HEK293 (cell line): ENCODE measurements around the gene MAP3K14.

ENCODE experiments used
- CTCF ChIA-PET: fragments of 350-600 bp; formaldehyde crosslinking; extraction: SDS; loops from one replicate; lab custom pipeline; 2021; ENCODE audit warnings: antibody characterized with exemption; lab: Yijun Ruan, JAX
- POLR2A ChIA-PET: fragments of 300-600 bp; formaldehyde crosslinking; extraction: SDS; loops from one replicate; lab custom pipeline; 2020; ENCODE audit warnings: antibody characterized with exemption, inconsistent platforms; lab: Yijun Ruan, JAX
- H3K27ac ChIP-seq: fragments of 200-500 bp; sonication (Bioruptor generic); 2 replicates; pipeline ENCODE4 v1.5.1; 2014; ENCODE audit warnings: low read depth, low read length, control low read depth, inconsistent platforms; ENCODE audit errors: extremely low read depth
- H3K36me3 ChIP-seq, 2 experiments: fragments of 200-500 bp in 1 of 2; sonication (Bioruptor generic) in 1 of 2; 1 replicate in 1 of 2; 2 replicates in 1 of 2; pipeline ENCODE4 v1.5.1; 2014 to 2017; ENCODE audit warnings: inconsistent platforms in 2 of 2, low read length in 2 of 2; ENCODE audit not compliant: control insufficient read depth in 2 of 2, insufficient read depth in 1 of 2
- H3K4me1 ChIP-seq: fragments of 200-500 bp; sonication (Bioruptor generic); 2 replicates; pipeline ENCODE4 v1.5.1; 2014; ENCODE audit warnings: mild to moderate bottlenecking, low read length, inconsistent platforms; ENCODE audit not compliant: control insufficient read depth, insufficient read depth
- H3K4me3 ChIP-seq: 2 replicates; pipeline ENCODE4 v1.5.1; 2011; ENCODE audit warnings: low read depth, mild to moderate bottlenecking, control low read depth, low read length, moderate library complexity
- H3K9me3 ChIP-seq: fragments of 200-500 bp; sonication (Bioruptor generic); 2 replicates; pipeline ENCODE4 v1.5.1; 2014; ENCODE audit warnings: low read depth, low read length, inconsistent platforms; ENCODE audit not compliant: control insufficient read depth, insufficient read depth
- MZF1 ChIP-seq: fragments of 450-650 bp; formaldehyde crosslinking; IDR thresholded peaks from 2 replicates; pipeline ENCODE4 v1.5.1; 2017; ENCODE audit warnings: missing biosample characterization, missing genetic modification characterization, borderline replicate concordance
- SALL2 ChIP-seq: fragments of 450-650 bp; formaldehyde crosslinking; IDR thresholded peaks from 2 replicates; pipeline ENCODE4 v1.5.0; 2017; ENCODE audit warnings: missing biosample characterization, mild to moderate bottlenecking, missing genetic modification characterization, borderline replicate concordance
- SP2 ChIP-seq: fragments of 450-650 bp; formaldehyde crosslinking; IDR thresholded peaks from 2 replicates; pipeline ENCODE4 v1.5.1; 2016; ENCODE audit warnings: missing biosample characterization, missing genetic modification characterization
- SP7 ChIP-seq: fragments of 450-650 bp; formaldehyde crosslinking; IDR thresholded peaks from 2 replicates; pipeline ENCODE4 v1.5.1; 2016; ENCODE audit warnings: missing biosample characterization, missing genetic modification characterization
- YY2 ChIP-seq: fragments of 450-650 bp; formaldehyde crosslinking; IDR thresholded peaks from 2 replicates; pipeline ENCODE4 v1.5.1; 2016; ENCODE audit warnings: missing biosample characterization, missing genetic modification characterization
- ZBTB20 ChIP-seq: fragments of 450-650 bp; formaldehyde crosslinking; IDR thresholded peaks from 2 replicates; pipeline ENCODE4 v1.5.1; 2016; ENCODE audit warnings: missing biosample characterization, missing genetic modification characterization
- ZNF169 ChIP-seq: fragments of 450-650 bp; formaldehyde crosslinking; IDR thresholded peaks from 2 replicates; pipeline ENCODE4 v1.5.1; 2016; ENCODE audit warnings: missing biosample characterization, missing genetic modification characterization
- ZNF175 ChIP-seq: fragments of 450-650 bp; formaldehyde crosslinking; IDR thresholded peaks from 2 replicates; pipeline ENCODE4 v1.5.1; 2016; ENCODE audit warnings: missing biosample characterization, missing genetic modification characterization
- ZNF302 ChIP-seq: fragments of 450-650 bp; formaldehyde crosslinking; IDR thresholded peaks from 2 replicates; pipeline ENCODE4 v1.5.1; 2016; ENCODE audit warnings: missing biosample characterization, missing genetic modification characterization, low read depth
- ZNF433 ChIP-seq: fragments of 450-650 bp; formaldehyde crosslinking; IDR thresholded peaks from 2 replicates; pipeline ENCODE4 v1.5.1; 2016; ENCODE audit warnings: missing biosample characterization, missing genetic modification characterization, low read depth
- ZNF514 ChIP-seq: fragments of 450-650 bp; formaldehyde crosslinking; IDR thresholded peaks from 2 replicates; pipeline ENCODE4 v1.5.1; 2016; ENCODE audit warnings: missing biosample characterization, missing genetic modification characterization
- ZNF654 ChIP-seq: fragments of 450-650 bp; formaldehyde crosslinking; IDR thresholded peaks from 2 replicates; pipeline ENCODE4 v1.5.1; 2016; ENCODE audit warnings: low read depth, missing biosample characterization, missing genetic modification characterization
- ZNF660 ChIP-seq: fragments of 450-650 bp; IDR thresholded peaks from 2 replicates; pipeline ENCODE4 v1.5.1; 2018; ENCODE audit warnings: missing biosample characterization, mild to moderate bottlenecking, missing genetic modification characterization
- TF ChIP-seq, protein P1 (sequence below): fragments of 450-650 bp; formaldehyde crosslinking; IDR thresholded peaks from 2 replicates; pipeline ENCODE4 v1.5.1; 2016; ENCODE audit warnings: missing biosample characterization, missing genetic modification characterization, borderline replicate concordance
- TF ChIP-seq, protein P2 (sequence below): fragments of 450-650 bp; formaldehyde crosslinking; IDR thresholded peaks from 2 replicates; pipeline ENCODE4 v1.5.1; 2016; ENCODE audit warnings: missing biosample characterization, missing genetic modification characterization
- TF ChIP-seq, protein P3 (sequence below): fragments of 450-650 bp; formaldehyde crosslinking; IDR thresholded peaks from 2 replicates; pipeline ENCODE4 v1.5.1; 2016; ENCODE audit warnings: missing biosample characterization, missing genetic modification characterization
- TF ChIP-seq, protein P4 (sequence below): fragments of 450-650 bp; formaldehyde crosslinking; IDR thresholded peaks from 2 replicates; pipeline ENCODE4 v1.5.1; 2016; ENCODE audit warnings: missing biosample characterization, missing genetic modification characterization
- TF ChIP-seq, protein P5 (sequence below): fragments of 450-650 bp; formaldehyde crosslinking; IDR thresholded peaks from 2 replicates; pipeline ENCODE4 v1.5.0; 2017; ENCODE audit warnings: missing biosample characterization, missing genetic modification characterization, borderline replicate concordance

MAP3K14 gene

DNA sequence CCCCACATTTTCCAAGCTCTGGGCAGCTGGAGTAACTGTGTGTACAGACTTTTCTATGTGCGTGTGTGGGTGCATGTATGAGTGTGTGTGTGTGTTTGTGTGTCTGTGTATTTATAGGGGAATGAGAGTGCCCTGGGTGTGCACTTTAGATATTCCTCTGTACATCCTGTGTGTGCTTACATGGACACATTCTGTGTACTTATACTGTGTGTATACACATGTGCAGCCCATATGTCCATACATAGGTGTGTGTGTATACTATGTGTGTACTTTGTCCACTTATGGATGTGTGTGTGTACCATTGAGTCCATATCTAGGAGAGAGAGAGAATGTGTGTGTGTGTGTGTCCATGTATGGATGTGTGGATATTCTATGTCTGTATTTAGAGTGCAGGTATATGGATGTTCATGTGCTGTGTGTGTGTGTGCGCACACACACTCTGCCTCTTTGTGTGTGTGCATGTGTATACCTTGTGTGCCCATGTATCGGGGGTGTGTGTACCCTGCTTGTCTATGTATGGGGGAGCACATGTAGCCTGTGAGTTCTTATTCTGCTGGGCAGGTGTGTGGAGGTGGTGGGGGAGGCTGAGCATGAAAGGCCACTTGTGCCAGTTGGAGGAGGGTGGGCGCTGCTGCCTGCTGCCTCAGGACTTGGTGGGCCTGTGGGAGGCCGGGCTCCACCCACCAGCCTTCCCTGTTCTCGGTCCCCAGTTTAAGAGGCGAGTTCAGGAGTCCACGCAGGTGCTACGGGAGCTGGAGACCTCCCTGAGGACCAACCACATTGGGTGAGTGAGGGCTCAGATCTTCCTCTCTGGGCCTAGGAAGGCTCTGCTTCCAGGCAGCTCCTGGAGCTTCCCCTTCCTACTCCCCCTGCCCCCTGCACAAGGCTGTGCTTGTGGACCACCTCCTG lies 84.1 kb downstream of the MAP3K14 start (continued):
- TF ChIP-seq, protein P1, sequence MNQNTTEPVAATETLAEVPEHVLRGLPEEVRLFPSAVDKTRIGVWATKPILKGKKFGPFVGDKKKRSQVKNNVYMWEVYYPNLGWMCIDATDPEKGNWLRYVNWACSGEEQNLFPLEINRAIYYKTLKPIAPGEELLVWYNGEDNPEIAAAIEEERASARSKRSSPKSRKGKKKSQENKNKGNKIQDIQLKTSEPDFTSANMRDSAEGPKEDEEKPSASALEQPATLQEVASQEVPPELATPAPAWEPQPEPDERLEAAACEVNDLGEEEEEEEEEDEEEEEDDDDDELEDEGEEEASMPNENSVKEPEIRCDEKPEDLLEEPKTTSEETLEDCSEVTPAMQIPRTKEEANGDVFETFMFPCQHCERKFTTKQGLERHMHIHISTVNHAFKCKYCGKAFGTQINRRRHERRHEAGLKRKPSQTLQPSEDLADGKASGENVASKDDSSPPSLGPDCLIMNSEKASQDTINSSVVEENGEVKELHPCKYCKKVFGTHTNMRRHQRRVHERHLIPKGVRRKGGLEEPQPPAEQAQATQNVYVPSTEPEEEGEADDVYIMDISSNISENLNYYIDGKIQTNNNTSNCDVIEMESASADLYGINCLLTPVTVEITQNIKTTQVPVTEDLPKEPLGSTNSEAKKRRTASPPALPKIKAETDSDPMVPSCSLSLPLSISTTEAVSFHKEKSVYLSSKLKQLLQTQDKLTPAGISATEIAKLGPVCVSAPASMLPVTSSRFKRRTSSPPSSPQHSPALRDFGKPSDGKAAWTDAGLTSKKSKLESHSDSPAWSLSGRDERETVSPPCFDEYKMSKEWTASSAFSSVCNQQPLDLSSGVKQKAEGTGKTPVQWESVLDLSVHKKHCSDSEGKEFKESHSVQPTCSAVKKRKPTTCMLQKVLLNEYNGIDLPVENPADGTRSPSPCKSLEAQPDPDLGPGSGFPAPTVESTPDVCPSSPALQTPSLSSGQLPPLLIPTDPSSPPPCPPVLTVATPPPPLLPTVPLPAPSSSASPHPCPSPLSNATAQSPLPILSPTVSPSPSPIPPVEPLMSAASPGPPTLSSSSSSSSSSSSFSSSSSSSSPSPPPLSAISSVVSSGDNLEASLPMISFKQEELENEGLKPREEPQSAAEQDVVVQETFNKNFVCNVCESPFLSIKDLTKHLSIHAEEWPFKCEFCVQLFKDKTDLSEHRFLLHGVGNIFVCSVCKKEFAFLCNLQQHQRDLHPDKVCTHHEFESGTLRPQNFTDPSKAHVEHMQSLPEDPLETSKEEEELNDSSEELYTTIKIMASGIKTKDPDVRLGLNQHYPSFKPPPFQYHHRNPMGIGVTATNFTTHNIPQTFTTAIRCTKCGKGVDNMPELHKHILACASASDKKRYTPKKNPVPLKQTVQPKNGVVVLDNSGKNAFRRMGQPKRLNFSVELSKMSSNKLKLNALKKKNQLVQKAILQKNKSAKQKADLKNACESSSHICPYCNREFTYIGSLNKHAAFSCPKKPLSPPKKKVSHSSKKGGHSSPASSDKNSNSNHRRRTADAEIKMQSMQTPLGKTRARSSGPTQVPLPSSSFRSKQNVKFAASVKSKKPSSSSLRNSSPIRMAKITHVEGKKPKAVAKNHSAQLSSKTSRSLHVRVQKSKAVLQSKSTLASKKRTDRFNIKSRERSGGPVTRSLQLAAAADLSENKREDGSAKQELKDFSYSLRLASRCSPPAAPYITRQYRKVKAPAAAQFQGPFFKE (tag by site-specific recombination): no peak
- TF ChIP-seq ZNF169 (tag by site-specific recombination) (no peak), ZNF433 (tag by site-specific recombination) (no peak), ZNF660 (tag by site-specific recombination) (no peak), ZNF175 (no peak)

DNA sequence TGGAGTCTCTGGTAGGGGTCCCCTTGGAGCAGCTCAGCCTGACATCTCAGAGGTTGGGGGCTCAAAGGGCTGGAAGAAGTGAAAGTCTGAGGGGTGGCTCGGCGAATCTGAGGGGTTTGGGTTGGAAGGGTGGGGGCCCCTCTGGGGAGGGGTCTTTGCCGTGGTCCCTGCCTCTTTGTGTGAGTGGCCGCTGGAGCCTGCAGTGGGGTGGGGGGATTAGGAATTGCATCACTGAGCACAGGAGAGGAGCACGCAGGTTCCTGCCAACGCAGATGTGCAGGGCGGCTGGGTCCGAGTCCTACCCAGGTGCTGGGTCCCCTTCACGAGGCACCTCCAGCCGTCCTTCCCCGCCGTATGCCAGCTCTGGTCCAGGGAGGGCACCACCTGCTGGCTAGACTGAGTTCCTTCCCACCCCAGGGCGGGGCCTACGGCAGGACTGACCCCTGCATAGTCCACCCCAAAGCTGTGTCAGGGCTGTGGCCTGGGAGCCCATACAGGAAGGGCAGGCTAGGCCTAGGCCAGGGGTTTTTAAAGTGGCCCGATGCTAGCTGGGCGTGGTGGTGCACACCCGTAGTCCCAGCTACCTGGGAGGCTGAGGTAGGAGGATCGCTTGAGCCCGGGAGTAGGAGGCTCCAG lies 85.2 kb downstream of the MAP3K14 start:
- no peaks in the 10 kb centered on the region for H3K36me3 ChIP-seq
- H3K4me3 ChIP-seq: no peak overlapping the region
- TF ChIP-seq, protein P2, sequence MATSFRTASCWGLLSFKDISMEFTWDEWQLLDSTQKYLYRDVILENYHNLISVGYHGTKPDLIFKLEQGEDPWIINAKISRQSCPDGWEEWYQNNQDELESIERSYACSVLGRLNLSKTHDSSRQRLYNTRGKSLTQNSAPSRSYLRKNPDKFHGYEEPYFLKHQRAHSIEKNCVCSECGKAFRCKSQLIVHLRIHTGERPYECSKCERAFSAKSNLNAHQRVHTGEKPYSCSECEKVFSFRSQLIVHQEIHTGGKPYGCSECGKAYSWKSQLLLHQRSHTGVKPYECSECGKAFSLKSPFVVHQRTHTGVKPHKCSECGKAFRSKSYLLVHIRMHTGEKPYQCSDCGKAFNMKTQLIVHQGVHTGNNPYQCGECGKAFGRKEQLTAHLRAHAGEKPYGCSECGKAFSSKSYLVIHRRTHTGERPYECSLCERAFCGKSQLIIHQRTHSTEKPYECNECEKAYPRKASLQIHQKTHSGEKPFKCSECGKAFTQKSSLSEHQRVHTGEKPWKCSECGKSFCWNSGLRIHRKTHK (tag by site-specific recombination): no peak
- TF ChIP-seq SALL2 (tag by site-specific recombination) (no peak), MZF1 (tag by site-specific recombination) (no peak), SP7 (tag by site-specific recombination) (no peak), ZNF654 (0 out of 2 replicates have a peak, but pooled peaks have one; percentile 3), ZBTB20 (tag by site-specific recombination) (no peak), YY2 (tag by site-specific recombination) (no peak), ZNF302 (tag by site-specific recombination) (no peak), SP2 (tag by site-specific recombination) (peak; percentile 24; the same call in 1 of the 2 replicates), ZNF514 (tag by site-specific recombination) (no peak)
- TF ChIP-seq, protein P3, sequence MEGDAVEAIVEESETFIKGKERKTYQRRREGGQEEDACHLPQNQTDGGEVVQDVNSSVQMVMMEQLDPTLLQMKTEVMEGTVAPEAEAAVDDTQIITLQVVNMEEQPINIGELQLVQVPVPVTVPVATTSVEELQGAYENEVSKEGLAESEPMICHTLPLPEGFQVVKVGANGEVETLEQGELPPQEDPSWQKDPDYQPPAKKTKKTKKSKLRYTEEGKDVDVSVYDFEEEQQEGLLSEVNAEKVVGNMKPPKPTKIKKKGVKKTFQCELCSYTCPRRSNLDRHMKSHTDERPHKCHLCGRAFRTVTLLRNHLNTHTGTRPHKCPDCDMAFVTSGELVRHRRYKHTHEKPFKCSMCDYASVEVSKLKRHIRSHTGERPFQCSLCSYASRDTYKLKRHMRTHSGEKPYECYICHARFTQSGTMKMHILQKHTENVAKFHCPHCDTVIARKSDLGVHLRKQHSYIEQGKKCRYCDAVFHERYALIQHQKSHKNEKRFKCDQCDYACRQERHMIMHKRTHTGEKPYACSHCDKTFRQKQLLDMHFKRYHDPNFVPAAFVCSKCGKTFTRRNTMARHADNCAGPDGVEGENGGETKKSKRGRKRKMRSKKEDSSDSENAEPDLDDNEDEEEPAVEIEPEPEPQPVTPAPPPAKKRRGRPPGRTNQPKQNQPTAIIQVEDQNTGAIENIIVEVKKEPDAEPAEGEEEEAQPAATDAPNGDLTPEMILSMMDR (tag by site-specific recombination): peak; percentile 40
- TF ChIP-seq, protein P4, sequence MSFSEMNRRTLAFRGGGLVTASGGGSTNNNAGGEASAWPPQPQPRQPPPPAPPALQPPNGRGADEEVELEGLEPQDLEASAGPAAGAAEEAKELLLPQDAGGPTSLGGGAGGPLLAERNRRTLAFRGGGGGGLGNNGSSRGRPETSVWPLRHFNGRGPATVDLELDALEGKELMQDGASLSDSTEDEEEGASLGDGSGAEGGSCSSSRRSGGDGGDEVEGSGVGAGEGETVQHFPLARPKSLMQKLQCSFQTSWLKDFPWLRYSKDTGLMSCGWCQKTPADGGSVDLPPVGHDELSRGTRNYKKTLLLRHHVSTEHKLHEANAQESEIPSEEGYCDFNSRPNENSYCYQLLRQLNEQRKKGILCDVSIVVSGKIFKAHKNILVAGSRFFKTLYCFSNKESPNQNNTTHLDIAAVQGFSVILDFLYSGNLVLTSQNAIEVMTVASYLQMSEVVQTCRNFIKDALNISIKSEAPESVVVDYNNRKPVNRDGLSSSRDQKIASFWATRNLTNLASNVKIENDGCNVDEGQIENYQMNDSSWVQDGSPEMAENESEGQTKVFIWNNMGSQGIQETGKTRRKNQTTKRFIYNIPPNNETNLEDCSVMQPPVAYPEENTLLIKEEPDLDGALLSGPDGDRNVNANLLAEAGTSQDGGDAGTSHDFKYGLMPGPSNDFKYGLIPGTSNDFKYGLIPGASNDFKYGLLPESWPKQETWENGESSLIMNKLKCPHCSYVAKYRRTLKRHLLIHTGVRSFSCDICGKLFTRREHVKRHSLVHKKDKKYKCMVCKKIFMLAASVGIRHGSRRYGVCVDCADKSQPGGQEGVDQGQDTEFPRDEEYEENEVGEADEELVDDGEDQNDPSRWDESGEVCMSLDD (tag by site-specific recombination): no peak
- TF ChIP-seq, protein P5, sequence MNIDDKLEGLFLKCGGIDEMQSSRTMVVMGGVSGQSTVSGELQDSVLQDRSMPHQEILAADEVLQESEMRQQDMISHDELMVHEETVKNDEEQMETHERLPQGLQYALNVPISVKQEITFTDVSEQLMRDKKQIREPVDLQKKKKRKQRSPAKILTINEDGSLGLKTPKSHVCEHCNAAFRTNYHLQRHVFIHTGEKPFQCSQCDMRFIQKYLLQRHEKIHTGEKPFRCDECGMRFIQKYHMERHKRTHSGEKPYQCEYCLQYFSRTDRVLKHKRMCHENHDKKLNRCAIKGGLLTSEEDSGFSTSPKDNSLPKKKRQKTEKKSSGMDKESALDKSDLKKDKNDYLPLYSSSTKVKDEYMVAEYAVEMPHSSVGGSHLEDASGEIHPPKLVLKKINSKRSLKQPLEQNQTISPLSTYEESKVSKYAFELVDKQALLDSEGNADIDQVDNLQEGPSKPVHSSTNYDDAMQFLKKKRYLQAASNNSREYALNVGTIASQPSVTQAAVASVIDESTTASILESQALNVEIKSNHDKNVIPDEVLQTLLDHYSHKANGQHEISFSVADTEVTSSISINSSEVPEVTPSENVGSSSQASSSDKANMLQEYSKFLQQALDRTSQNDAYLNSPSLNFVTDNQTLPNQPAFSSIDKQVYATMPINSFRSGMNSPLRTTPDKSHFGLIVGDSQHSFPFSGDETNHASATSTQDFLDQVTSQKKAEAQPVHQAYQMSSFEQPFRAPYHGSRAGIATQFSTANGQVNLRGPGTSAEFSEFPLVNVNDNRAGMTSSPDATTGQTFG (tag by site-specific recombination): no peak
- no peak overlapping the region for H3K27ac ChIP-seq
- no peaks in the 10 kb centered on the region for H3K9me3 ChIP-seq
- ChIA-PET POLR2A (interaction anchor here (0.9 to 2.1 kb wide), 5 partner anchors 13 to 85 kb away, joined by 4 to 6 read pairs (median 4); partner anchors contain the start of genes HEXIM1, HEXIM2 and MAP3K14), CTCF (interaction anchor here (0.5 to 11.7 kb wide), 22 partner anchors 12 to 195 kb away, joined by 3 to 192 read pairs (median 4); partner anchors contain the start of genes ACBD4, FMNL1 and HEXIM1)
- no peaks in the 10 kb centered on the region; the same call in 1 of the 2 replicates for H3K4me1 ChIP-seq
